Neural progenitor cell (in vitro differentiated cells): ENCODE data around the gene RGS12. TPM values are rescaled to one million over a fixed set of nuclear protein-coding genes. Genes with fewer than 3 reads are reported as not detected.

Source experiments
- DNase-seq: peaks from one replicate; pipeline ENCODE4 v3.0.0-alpha.2; 2016; ENCODE audit warnings: low spot score
- H2AFZ ChIP-seq: fragments of 200-600 bp; sonication (generic); replicated peaks from 2 replicates; pipeline ENCODE4 v1.6.1; 2016; ENCODE audit warnings: antibody characterized with exemption
- H3F3A ChIP-seq: fragments of 200-600 bp; sonication (generic); 2 replicates; pipeline ENCODE4 v1.6.1; 2016; ENCODE audit warnings: antibody characterized with exemption, low read depth
- H3K27ac ChIP-seq: fragments of 200-600 bp; sonication (generic); 2 replicates; pipeline ENCODE4 v1.5.1; 2016; ENCODE audit warnings: mild to moderate bottlenecking
- H3K27me3 ChIP-seq: fragments of 200-600 bp; sonication (generic); 2 replicates; pipeline ENCODE4 v1.6.1; 2016; ENCODE audit warnings: mild to moderate bottlenecking, moderate library complexity
- H3K36me3 ChIP-seq: fragments of 200-600 bp; sonication (generic); 2 replicates; pipeline ENCODE4 v1.5.1; 2016
- H3K4me1 ChIP-seq: fragments of 200-600 bp; sonication (generic); 2 replicates; pipeline ENCODE4 v1.6.1; 2016; ENCODE audit warnings: mixed run types
- H3K4me2 ChIP-seq: fragments of 200-600 bp; sonication (generic); 2 replicates; pipeline ENCODE4 v1.6.1; 2016
- H3K4me3 ChIP-seq: fragments of 200-600 bp; sonication (generic); 2 replicates; pipeline ENCODE4 v1.5.1; 2016
- H3K79me2 ChIP-seq: fragments of 200-600 bp; sonication (generic); 2 replicates; pipeline ENCODE4 v1.6.1; 2016; ENCODE audit warnings: low read depth
- H3K9ac ChIP-seq: fragments of 200-600 bp; sonication (generic); 2 replicates; pipeline ENCODE4 v1.6.1; 2016
- H3K9me3 ChIP-seq: fragments of 200-600 bp; sonication (generic); 2 replicates; pipeline ENCODE4 v1.5.1; 2016; ENCODE audit warnings: low read depth
- H4K20me1 ChIP-seq: fragments of 200-600 bp; sonication (generic); 2 replicates; pipeline ENCODE4 v1.6.1; 2016; ENCODE audit warnings: low read depth
- H3K27ac Mint-ChIP-seq: 3 replicates; pipeline ENCODE4 v1.8.0; 2021; ENCODE audit warnings: mixed read lengths
- H3K27me3 Mint-ChIP-seq: 2 replicates; pipeline ENCODE4 v1.8.0; 2022; ENCODE audit warnings: low read depth, mild to moderate bottlenecking, inconsistent platforms, moderate library complexity, mixed read lengths; ENCODE audit not compliant: insufficient read depth
- H3K36me3 Mint-ChIP-seq: 3 replicates; pipeline ENCODE4 v1.8.0; 2021; ENCODE audit warnings: mixed read lengths
- H3K4me1 Mint-ChIP-seq: 3 replicates; pipeline ENCODE4 v1.8.0; 2021; ENCODE audit warnings: mixed read lengths
- H3K4me3 Mint-ChIP-seq: 3 replicates; pipeline ENCODE4 v1.8.0; 2021; ENCODE audit warnings: mild to moderate bottlenecking, moderate library complexity, mixed read lengths
- H3K9me3 Mint-ChIP-seq: 3 replicates; pipeline ENCODE4 v1.8.0; 2020; ENCODE audit warnings: mixed read lengths
- CTCF ChIP-seq: fragments of 200-600 bp; sonication (generic); IDR thresholded peaks from 2 replicates; pipeline ENCODE4 v1.5.1; 2017; ENCODE audit warnings: antibody characterized with exemption, mild to moderate bottlenecking
- EZH2 ChIP-seq: fragments of 200-600 bp; sonication (generic); IDR thresholded peaks from 2 replicates; pipeline ENCODE4 v1.6.1; 2017; ENCODE audit warnings: antibody characterized with exemption, mild to moderate bottlenecking, moderate library complexity
- EZH2phosphoT487 ChIP-seq: fragments of 200-600 bp; sonication (generic); IDR thresholded peaks from 2 replicates; pipeline ENCODE4 v1.6.1; 2017; ENCODE audit warnings: antibody characterized with exemption
- total RNA-seq: library from RNA; depleted of rRNA; stranded (reverse); fragments of >200 nt; gene quantifications from 2 replicates; pipeline ENCODE4 v1.2.3, GENCODE V29; 2015; ENCODE audit warnings: low replicate concordance

The RGS12 gene
- total RNA-seq, 1 donor from 2014 or later = 36.6 TPM

GRCh38 chr4:3255611-3256186 is 37.1 kb upstream of the RGS12 start:
- Mint-ChIP-seq H3K27me3 (peaks cover 3% of the 10 kb centered on the region), H3K4me1 (peaks cover 6% of the 10 kb centered on the region), H3K4me3 (no peak overlapping the region), H3K36me3 (no peaks in the 10 kb centered on the region), H3K9me3 (no peaks in the 10 kb centered on the region), H3K27ac (no peak overlapping the region)
- H4K20me1 ChIP-seq = no peaks in the 10 kb centered on the region
- no peaks in the 10 kb centered on the region for H3K36me3 ChIP-seq
- no peak for DNase-seq
- no peak overlapping the region for H3K9ac ChIP-seq
- H3K4me1 ChIP-seq = no peaks in the 10 kb centered on the region
- H3K4me2 ChIP-seq = no peak overlapping the region
- H3F3A ChIP-seq = no peaks in the 10 kb centered on the region
- no peak overlapping the region for H2AFZ ChIP-seq
- TF ChIP-seq EZH2 (no peak), EZH2phosphoT487 (no peak), CTCF (no peak)
- no peaks in the 10 kb centered on the region for H3K27me3 ChIP-seq
- no peak overlapping the region for H3K4me3 ChIP-seq
- H3K27ac ChIP-seq = no peak overlapping the region
- H3K9me3 ChIP-seq = no peaks in the 10 kb centered on the region
- H3K79me2 ChIP-seq = no peaks in the 10 kb centered on the region

- H3K27ac Mint-ChIP-seq = peak overlapping the region; percentile 76
- no peaks in the 10 kb centered on the region for H3K79me2 ChIP-seq
- no peak overlapping the region for H3K4me2 ChIP-seq
- H3K9ac ChIP-seq = no peak overlapping the region
- no peak for TF ChIP-seq EZH2
- TF ChIP-seq EZH2phosphoT487 = no peak
- no peak for TF ChIP-seq CTCF
- H3K4me1 Mint-ChIP-seq = peaks cover 6% of the 10 kb centered on the region
- no peak overlapping the region for H3K27ac ChIP-seq
- H3K27me3 Mint-ChIP-seq = peaks cover 3% of the 10 kb centered on the region
- H3K27me3 ChIP-seq = no peaks in the 10 kb centered on the region
- no peak for DNase-seq
- H3K4me1 ChIP-seq = no peaks in the 10 kb centered on the region
- no peaks in the 10 kb centered on the region for H3K9me3 ChIP-seq
- no peaks in the 10 kb centered on the region for H3K36me3 Mint-ChIP-seq
- H3K4me3 Mint-ChIP-seq = no peak overlapping the region
- no peaks in the 10 kb centered on the region for H3F3A ChIP-seq
- H3K36me3 ChIP-seq = no peaks in the 10 kb centered on the region
- no peaks in the 10 kb centered on the region for H3K9me3 Mint-ChIP-seq
- H2AFZ ChIP-seq = no peak overlapping the region
- H4K20me1 ChIP-seq = no peaks in the 10 kb centered on the region
- no peak overlapping the region for H3K4me3 ChIP-seq
Observed at GRCh38 chr4:3256230-3257102, 36.4 kb upstream of the RGS12 start.

- Histone ChIP-seq H3K36me3 (no peaks in the 10 kb centered on the region), H3K9me3 (no peaks in the 10 kb centered on the region), H3K4me1 (no peaks in the 10 kb centered on the region), H3K4me2 (no peak overlapping the region), H2AFZ (no peak overlapping the region), H3K79me2 (no peaks in the 10 kb centered on the region), H3K4me3 (no peak overlapping the region), H3K9ac (no peak overlapping the region), H3F3A (no peaks in the 10 kb centered on the region), H4K20me1 (no peaks in the 10 kb centered on the region), H3K27ac (no peak overlapping the region), H3K27me3 (no peaks in the 10 kb centered on the region)
- no peak overlapping the region for H3K4me3 Mint-ChIP-seq
- no peak for DNase-seq
- no peaks in the 10 kb centered on the region for H3K36me3 Mint-ChIP-seq
- no peak overlapping the region for H3K27ac Mint-ChIP-seq
- H3K4me1 Mint-ChIP-seq = peaks cover 6% of the 10 kb centered on the region
- peaks cover 3% of the 10 kb centered on the region for H3K27me3 Mint-ChIP-seq
- no peak for TF ChIP-seq EZH2phosphoT487
- H3K9me3 Mint-ChIP-seq = no peaks in the 10 kb centered on the region
Observed at GRCh38 chr4:3257103-3257555, 35.7 kb upstream of the RGS12 start.
